ENCODE measurements around the gene USP21. TPM values are rescaled to one million over a fixed set of nuclear protein-coding genes. Genes with fewer than 3 reads are reported as not detected.

The USP21 gene
- total and polyA plus RNA-seq, 2 of the 13 experiments (the other 11 are each of a cell fraction or from before 2014, with no cell fraction given) = 10.1 to 33.1 TPM

GRCh38 chr1:161159913-161160243 is 578 bp downstream of the USP21 start:
- POLR2A ChIA-PET = no interaction called here

More at GRCh38 chr1:161159913-161160243, 578 bp downstream of the USP21 start:
- H4K20me1 ChIP-seq (ENCODE audit: insufficient read depth, low read length) = no peaks in the 10 kb centered on the region
- in situ Hi-C loops (cut with HindIII; ENCODE audit: extremely low pct_ligation_motif_present, low pct_unique_long_range_greater_than_20kb) = no loop called here
- peak overlapping the region; percentile 64 for H3K27ac ChIP-seq (ENCODE audit: extremely low read length, insufficient read depth, low read length)
- intact Hi-C loops (cut with micrococcal nuclease; ENCODE audit: unreplicated experiment) = no loop called here
- peaks cover 10% of the 10 kb centered on the region for H3K79me2 ChIP-seq (ENCODE audit: insufficient read depth, low read length)
- H3K9ac ChIP-seq (ENCODE audit: insufficient read depth, low read depth, low read length) = peak overlapping the region; percentile 91
- 21% methylated on average over 11 of the region's 11 CpGs for WGBS (ENCODE audit: low lambda C conversion rate)
- TF ChIP-seq THRA (CRISPR knock-in tag; IDR thresholded peaks at IDR 0.05; ENCODE audit: borderline replicate concordance) = no peak
- no peak for TF ChIP-seq NFKBIZ (CRISPR knock-in tag; IDR thresholded peaks at IDR 0.05)
- TF ChIP-seq U2AF1 (optimal IDR thresholded peaks at IDR 0.05; ENCODE audit: low read depth, low read length) = no peak
- no peak for TF ChIP-seq NBN (conservative IDR thresholded peaks at IDR 0.05)
- no peak for TF ChIP-seq DR1 (CRISPR knock-in tag; IDR thresholded peaks at IDR 0.05)
- TF ChIP-seq NFRKB (IDR thresholded peaks at IDR 0.05) = no peak
- peak; percentile 31; the same call in 1 of the 2 replicates for TF ChIP-seq ZNF740 (CRISPR knock-in tag; IDR thresholded peaks at IDR 0.05)
- peak; percentile 24; the same call in 1 of the 2 replicates for TF ChIP-seq HNF4A (CRISPR knock-in tag; IDR thresholded peaks at IDR 0.05)
- no peak for TF ChIP-seq ZNF121 (CRISPR knock-in tag; IDR thresholded peaks at IDR 0.05)
- no peak for TF ChIP-seq ZKSCAN8 (CRISPR knock-in tag; IDR thresholded peaks at IDR 0.05; ENCODE audit: borderline replicate concordance)
- TF ChIP-seq NR2F6 (IDR thresholded peaks at IDR 0.05) = no peak
- TF ChIP-seq NR2F6 (CRISPR knock-in tag; IDR thresholded peaks at IDR 0.05) = peak; percentile 25; the same call in 1 of the 2 replicates
- 0 out of 2 replicates have a peak, but pooled peaks have one; percentile 7 for TF ChIP-seq HDAC2 (CRISPR knock-in tag; IDR thresholded peaks at IDR 0.05)
- TF ChIP-seq MAX (IDR thresholded peaks at IDR 0.05) = 0 out of 2 replicates have a peak, but pooled peaks have one; percentile 11
- H3K4me2 ChIP-seq (ENCODE audit: low read depth, low read length) = peak overlapping the region; percentile 97
- peaks cover 39% of the 10 kb centered on the region for H3K4me1 ChIP-seq (ENCODE audit: insufficient read depth, low read length)
- H3K9me3 ChIP-seq (ENCODE audit: low read length) = no peaks in the 10 kb centered on the region
- no peak overlapping the region for H2AFZ ChIP-seq (ENCODE audit: low read length)
- BruUV-seq (replicated peaks) = no TSS peak
- DNase-seq (ENCODE audit: low spot score) (no peak), ATAC-seq (no peak), FAIRE-seq (no peak)
- no peaks in the 10 kb centered on the region; a peak in 1 of 5 replicates for H3K27me3 ChIP-seq (ENCODE audit: control insufficient read depth in 1 of 2, insufficient read depth in 2 of 2, low read length in 2 of 2)
- H3K36me3 ChIP-seq (replicated peaks in 1 of 2; ENCODE audit: control insufficient read depth in 1 of 2, insufficient read depth in 2 of 2, low read length in 2 of 2) = peaks cover 11 to 39% of the 10 kb centered on the region in 2 experiments; a peak in 4 of 5 replicates
- CTCF ChIA-PET (ENCODE audit: low intra/inter-chr PET ratio, low total read pairs) = no interaction called here
- H3K4me3 ChIP-seq (replicated peaks in 1 of 3; ENCODE audit: insufficient read depth in 1 of 3, low read depth in 2 of 3, low read length in 3 of 3) = peak overlapping the region; percentile 84 to 95 (median 94)
